A549 (cell line): ENCODE data around the gene PRUNE2.

ENCODE experiments used
- BHLHE40 ChIP-seq: IDR thresholded peaks from 2 replicates; pipeline ENCODE4 v1.6.1; 2012; ENCODE audit warnings: low read depth, low read length, inconsistent platforms
- CHD2 ChIP-seq: fragments of 150-350 bp; IDR thresholded peaks from 2 replicates; pipeline ENCODE4 v1.6.1; 2014; ENCODE audit warnings: low read length; ENCODE audit not compliant: partially characterized antibody
- CTCF ChIP-seq: fragments of >200 bp; sonication (Bioruptor Twin); formaldehyde crosslinking; IDR thresholded peaks from 3 replicates; pipeline ENCODE4 v1.5.1; 2016
- EHF ChIP-seq: fragments of 250-450 bp; sonication (Bioruptor Pico); IDR thresholded peaks from 2 replicates; pipeline ENCODE4 v1.5.0; 2020; ENCODE audit warnings: mild to moderate bottlenecking
- JUN ChIP-seq, 2 experiments: fragments of >200 bp; sonication (Bioruptor Twin); formaldehyde crosslinking; IDR thresholded peaks; 2 replicates in 1 of 2; 3 replicates in 1 of 2; pipeline ENCODE4 v1.6.1; 2016 to 2017
- KDM1A ChIP-seq: fragments of 200-600 bp; sonication (generic); IDR thresholded peaks from 2 replicates; pipeline ENCODE4 v1.6.1; 2016; ENCODE audit warnings: low read depth, mild to moderate bottlenecking
- POLR2A ChIP-seq: IDR thresholded peaks from 2 replicates; pipeline ENCODE4 v1.6.1; 2012; ENCODE audit warnings: mild to moderate bottlenecking, low read length
- RAD21 ChIP-seq, 2 experiments: fragments of >200 bp in 1 of 2; sonication (Bioruptor Twin) in 1 of 2; formaldehyde crosslinking in 1 of 2; IDR thresholded peaks in 1 of 2; conservative IDR thresholded peaks in 1 of 2; 2 replicates in 1 of 2; 3 replicates in 1 of 2; pipeline ENCODE4 v1.6.1; 2012 to 2018; ENCODE audit warnings: inconsistent platforms in 1 of 2
- REST ChIP-seq: fragments of 200-600 bp; sonication (generic); IDR thresholded peaks from 2 replicates; pipeline ENCODE4 v1.6.1; 2016; ENCODE audit warnings: antibody characterized with exemption, mild to moderate bottlenecking, moderate library complexity
- RNF2 ChIP-seq: fragments of 200-600 bp; sonication (generic); IDR thresholded peaks from 2 replicates; pipeline ENCODE4 v1.6.1; 2016; ENCODE audit warnings: low read depth, mild to moderate bottlenecking, antibody characterized with exemption, moderate library complexity, borderline replicate concordance
- TP53 ChIP-seq: fragments of 250-450 bp; sonication (Bioruptor Pico); IDR thresholded peaks from 2 replicates; pipeline ENCODE4 v1.5.0; 2021; ENCODE audit warnings: mild to moderate bottlenecking, moderate library complexity
- ZFP36 ChIP-seq: fragments of 450-650 bp; IDR thresholded peaks from 2 replicates; pipeline ENCODE4 v1.6.1; 2014; ENCODE audit warnings: borderline replicate concordance; ENCODE audit not compliant: partially characterized antibody
- TF ChIP-seq, protein P1 (sequence below): IDR thresholded peaks from 2 replicates; pipeline ENCODE4 v1.6.1; 2012

GRCh38 chr9:76662476-76663281 is 243.2 kb downstream of the PRUNE2 start:
- TF ChIP-seq JUN (IDR thresholded peaks at IDR 0.05) (no peak), POLR2A (no peak), CTCF (no peak), CHD2 (no peak), REST (no peak), RNF2 (no peak), KDM1A (no peak), RAD21 (conservative IDR thresholded peaks at IDR 0.05 in 1 of 2, IDR thresholded peaks at IDR 0.05 in 1 of 2) (no peak), EHF (CRISPR knock-in tag) (no peak), TP53 (CRISPR knock-in tag) (no peak), ZFP36 (no peak), BHLHE40 (no peak)
- TF ChIP-seq, protein P1, sequence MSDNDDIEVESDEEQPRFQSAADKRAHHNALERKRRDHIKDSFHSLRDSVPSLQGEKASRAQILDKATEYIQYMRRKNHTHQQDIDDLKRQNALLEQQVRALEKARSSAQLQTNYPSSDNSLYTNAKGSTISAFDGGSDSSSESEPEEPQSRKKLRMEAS, result no peak
